B cell (primary cell): ENCODE data around the gene FEV. TPM values are rescaled to one million over a fixed set of nuclear protein-coding genes. Genes with fewer than 3 reads are reported as not detected.

Experiments used
- ATAC-seq: fragments of 200-7000 bp; cut with Tn5 transposase; one replicate; pipeline ENCODE4 v1.10.0; 2021; ENCODE audit warnings: low read depth, mild to moderate bottlenecking, moderate number of reproducible peaks, moderate library complexity
- CTCF ChIA-PET: fragments of 350-600 bp; sonication (Branson Sonifier 250); formaldehyde crosslinking; loops from one replicate; lab custom pipeline; 2021; ENCODE audit warnings: antibody characterized with exemption, inconsistent platforms; lab: Charles Lee
- POLR2A ChIA-PET: fragments of 350-600 bp; sonication (Branson Sonifier 250); formaldehyde crosslinking; loops from one replicate; lab custom pipeline; 2021; ENCODE audit warnings: antibody characterized with exemption; lab: Charles Lee
- DNase-seq: peaks from one replicate; pipeline ENCODE4 v3.0.0; 2013
- H2AFZ ChIP-seq: 2 replicates; pipeline ENCODE4 v1.6.1; 2012; ENCODE audit warnings: mild to moderate bottlenecking, low read depth, low read length; ENCODE audit not compliant: insufficient read depth, poor library complexity, severe bottlenecking
- H3K27ac ChIP-seq, 2 donors: 1 replicate in 1 of 2; 2 replicates in 1 of 2; pipeline ENCODE4 v1.5.1; 2012 to 2013; ENCODE audit warnings: low read length in 2 of 2, mild to moderate bottlenecking in 2 of 2, moderate library complexity in 1 of 2
- H3K27me3 ChIP-seq, 4 experiments: fragments of 200-600 bp in 1 of 4; sonication (generic) in 1 of 4; replicated peaks in 1 of 4; 1 replicate in 2 of 4; 2 replicates in 2 of 4; pipeline versions ENCODE4 v1.6.1 to v1.7.0; 2013 to 2016; ENCODE audit warnings: low read length in 3 of 4, mild to moderate bottlenecking in 2 of 4, mixed read lengths in 1 of 4, moderate library complexity in 1 of 4; ENCODE audit not compliant: insufficient read depth in 4 of 4, control insufficient read depth in 3 of 4; ENCODE audit errors: control extremely low read depth in 1 of 4
- H3K36me3 ChIP-seq, 2 experiments: replicated peaks in 1 of 2; 1 replicate in 1 of 2; 2 replicates in 1 of 2; pipeline versions ENCODE4 v1.6.1 to v1.7.1; 2013; ENCODE audit warnings: low read length in 1 of 2; ENCODE audit not compliant: insufficient read depth in 2 of 2, control insufficient read depth in 1 of 2; ENCODE audit errors: control extremely low read depth in 1 of 2, extremely low read depth in 1 of 2
- H3K4me1 ChIP-seq, 2 donors: fragments of 200-600 bp in 1 of 2; sonication (generic) in 1 of 2; 1 replicate in 1 of 2; 2 replicates in 1 of 2; pipeline versions ENCODE4 v1.5.1 to v1.6.1; 2013 to 2017; ENCODE audit warnings: low read length in 2 of 2; ENCODE audit not compliant: control insufficient read depth in 2 of 2, insufficient read depth in 2 of 2
- H3K4me2 ChIP-seq: replicated peaks from 2 replicates; pipeline ENCODE3; 2012; ENCODE audit warnings: mild to moderate bottlenecking, low read depth, low read length; ENCODE audit not compliant: poor library complexity, severe bottlenecking
- H3K4me3 ChIP-seq, 5 experiments: fragments of 200-600 bp in 1 of 5; sonication (generic) in 1 of 5; 1 replicate in 3 of 5; 2 replicates in 2 of 5; pipeline versions ENCODE4 v1.5.1 to v1.7.0; 2011 to 2016; ENCODE audit warnings: low read length in 4 of 5, mild to moderate bottlenecking in 4 of 5, low read depth in 2 of 5, control low read depth in 1 of 5, moderate library complexity in 1 of 5; ENCODE audit not compliant: insufficient read depth in 1 of 5; ENCODE audit errors: control extremely low read depth in 1 of 5, extremely low read depth in 1 of 5
- H3K79me2 ChIP-seq: fragments of 200-600 bp; sonication (generic); one replicate; pipeline ENCODE4 v1.6.0; 2016; ENCODE audit warnings: low read length; ENCODE audit not compliant: control insufficient read depth, insufficient read depth
- H3K9ac ChIP-seq: fragments of 200-600 bp; sonication (generic); 2 replicates; pipeline ENCODE4 v1.6.1; 2017; ENCODE audit warnings: mild to moderate bottlenecking, low read length, moderate library complexity
- H3K9me3 ChIP-seq, 3 donors: one replicate each; pipeline versions ENCODE4 v1.6.1 to v1.7.1; 2013; ENCODE audit warnings: low read length in 2 of 3; ENCODE audit not compliant: control insufficient read depth in 2 of 3, insufficient read depth in 1 of 3; ENCODE audit errors: control extremely low read depth in 1 of 3
- H4K20me1 ChIP-seq: 2 replicates; pipeline ENCODE4 v1.6.0; 2012; ENCODE audit warnings: mild to moderate bottlenecking, low read length; ENCODE audit not compliant: insufficient read depth, control insufficient read depth, poor library complexity, severe bottlenecking
- H3K27ac Mint-ChIP-seq: one replicate; pipeline ENCODE4 v1.8.0; 2021; ENCODE audit warnings: mixed read lengths
- H3K27me3 Mint-ChIP-seq: one replicate; pipeline ENCODE4 v1.8.0; 2021; ENCODE audit warnings: mixed read lengths
- H3K4me1 Mint-ChIP-seq: one replicate; pipeline ENCODE4 v1.8.0; 2021; ENCODE audit warnings: mixed read lengths
- H3K4me3 Mint-ChIP-seq: one replicate; pipeline ENCODE4 v1.8.0; 2021; ENCODE audit warnings: mixed read lengths
- H3K9me3 Mint-ChIP-seq: one replicate; pipeline ENCODE4 v1.8.0; 2022; ENCODE audit warnings: mixed read lengths; ENCODE audit not compliant: insufficient read depth
- EZH2 ChIP-seq: IDR thresholded peaks from 2 replicates; pipeline ENCODE4 v1.6.1; 2012; ENCODE audit warnings: borderline replicate concordance, low read depth, mild to moderate bottlenecking, moderate library complexity, low read length; ENCODE audit not compliant: insufficient read depth, poor library complexity, severe bottlenecking
- WGBS: methylation state at CpG from one replicate; pipeline ENCODE4 v1.1.5; 2013; ENCODE audit warnings: missing lambda C conversion rate; ENCODE audit not compliant: insufficient coverage; 5-methylcytosine and 5-hydroxymethylcytosine counted together
- intact Hi-C: fragments of 100-400 bp; cut with micrococcal nuclease; formaldehyde crosslinking; loops from one replicate; pipeline ENCODE4 v1.10.0; 2022
- polyA plus RNA-seq: library from polyadenylated mRNA; depleted of rRNA; stranded (reverse); fragments of >200 nt; gene quantifications from 2 replicates; pipeline ENCODE4 v1.2.3, GENCODE V29; 2012
- total RNA-seq, 2 donors: library from RNA; stranded (reverse); fragments of 120-200 nt in 1 of 2; gene quantifications; 1 replicate in 1 of 2; 2 replicates in 1 of 2; pipeline versions ENCODE4 v1.2.3 to v1.2.4, GENCODE V29; 2013 to 2022
- TF ChIP-seq, protein P1 (sequence below): fragments of 200-600 bp; IDR thresholded peaks from one replicate; pipeline ENCODE4 v1.8.0; 2022; ENCODE audit warnings: antibody characterized with exemption, mild to moderate bottlenecking

Gene FEV
- total and polyA plus RNA-seq, 2 donors (not counting 1 experiment from before 2014, with no cell fraction given): not detected

DNA sequence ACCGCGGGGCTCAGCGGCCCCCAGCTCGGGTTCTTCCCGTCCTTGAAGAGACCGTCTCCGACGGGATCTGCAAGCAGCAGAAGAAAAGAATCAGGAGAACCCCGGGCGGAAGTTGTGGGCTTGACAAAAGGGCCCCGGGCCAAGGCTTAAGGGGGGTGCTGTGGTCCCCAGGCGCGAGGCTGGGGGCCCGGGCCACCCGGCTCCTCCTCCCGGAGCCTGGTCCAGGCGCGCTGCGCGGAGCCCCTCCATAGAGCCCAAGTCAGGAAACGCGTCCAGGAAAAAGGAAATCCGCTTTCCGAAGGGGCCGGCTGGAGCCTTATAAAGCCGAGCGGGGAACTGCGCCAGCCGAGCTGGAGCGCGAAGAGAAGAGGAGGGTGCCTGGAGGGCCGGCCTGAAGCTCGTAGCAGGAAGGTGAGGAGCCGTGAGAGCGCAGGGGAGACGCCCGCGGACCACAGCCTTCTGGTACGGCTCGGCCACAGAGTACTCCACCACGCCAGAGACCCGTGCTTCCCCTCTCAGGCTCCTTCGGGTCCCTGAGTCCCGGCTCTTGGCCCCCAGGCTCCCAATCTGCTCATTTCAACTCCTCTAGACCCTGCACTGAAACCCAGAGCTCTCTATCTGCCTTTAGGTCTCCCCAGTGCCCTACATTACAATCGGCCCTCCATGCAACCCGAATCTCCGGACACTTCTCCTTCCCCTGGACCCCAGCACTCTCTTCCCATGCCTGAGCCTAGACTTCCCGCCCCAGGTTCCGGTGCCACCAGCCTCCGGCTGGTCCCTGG, 554 bp downstream of the FEV start:
- TF ChIP-seq EZH2: no peak
- TF ChIP-seq, protein P1, sequence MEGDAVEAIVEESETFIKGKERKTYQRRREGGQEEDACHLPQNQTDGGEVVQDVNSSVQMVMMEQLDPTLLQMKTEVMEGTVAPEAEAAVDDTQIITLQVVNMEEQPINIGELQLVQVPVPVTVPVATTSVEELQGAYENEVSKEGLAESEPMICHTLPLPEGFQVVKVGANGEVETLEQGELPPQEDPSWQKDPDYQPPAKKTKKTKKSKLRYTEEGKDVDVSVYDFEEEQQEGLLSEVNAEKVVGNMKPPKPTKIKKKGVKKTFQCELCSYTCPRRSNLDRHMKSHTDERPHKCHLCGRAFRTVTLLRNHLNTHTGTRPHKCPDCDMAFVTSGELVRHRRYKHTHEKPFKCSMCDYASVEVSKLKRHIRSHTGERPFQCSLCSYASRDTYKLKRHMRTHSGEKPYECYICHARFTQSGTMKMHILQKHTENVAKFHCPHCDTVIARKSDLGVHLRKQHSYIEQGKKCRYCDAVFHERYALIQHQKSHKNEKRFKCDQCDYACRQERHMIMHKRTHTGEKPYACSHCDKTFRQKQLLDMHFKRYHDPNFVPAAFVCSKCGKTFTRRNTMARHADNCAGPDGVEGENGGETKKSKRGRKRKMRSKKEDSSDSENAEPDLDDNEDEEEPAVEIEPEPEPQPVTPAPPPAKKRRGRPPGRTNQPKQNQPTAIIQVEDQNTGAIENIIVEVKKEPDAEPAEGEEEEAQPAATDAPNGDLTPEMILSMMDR: no peak
- CTCF ChIA-PET: no interaction called here

DNA sequence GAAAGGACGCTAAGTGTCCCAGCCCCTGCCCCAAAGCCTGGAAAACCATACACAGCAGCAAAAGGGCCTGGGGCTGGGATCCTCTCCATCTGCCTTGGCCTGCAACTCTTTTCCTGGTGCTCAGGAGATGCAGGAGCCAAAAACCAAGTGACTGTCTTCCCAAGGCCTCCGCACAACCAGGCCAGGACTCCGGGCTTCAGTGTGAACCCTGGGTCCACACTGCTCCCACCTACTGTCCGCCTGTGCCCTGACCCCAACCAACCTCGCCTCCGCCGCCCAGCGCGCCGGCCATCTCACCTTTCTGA, 1.1 kb downstream of the FEV start:
- H3K79me2 ChIP-seq: no peaks in the 10 kb centered on the region
- peaks cover 31% of the 10 kb centered on the region for H3K4me1 Mint-ChIP-seq
- H2AFZ ChIP-seq: no peak overlapping the region
- ChIA-PET POLR2A (no interaction called here), CTCF (interaction anchor here (1.0 kb wide), 1 partner anchor 24 kb away, joined by 3 read pairs; the partner anchor contains the start of gene CDK5R2)
- ATAC-seq: no peak
- H3K36me3 ChIP-seq: no peaks in the 10 kb centered on the region
- H3K4me1 ChIP-seq: peaks cover 37 to 72% of the 10 kb centered on the region in 2 donors
- no peak overlapping the region for H3K9ac ChIP-seq
- no peak overlapping the region for H3K4me3 Mint-ChIP-seq
- intact Hi-C loops: loop anchor here (5.0 kb wide), 3 partner anchors 87 to 132 kb away; no protein-coding TSS in a partner anchor
- H3K27me3 Mint-ChIP-seq: peaks cover 63% of the 10 kb centered on the region
- H3K9me3 Mint-ChIP-seq: no peaks in the 10 kb centered on the region
- H3K4me2 ChIP-seq: peak overlapping the region; percentile 46
- peaks cover 0 to 89% (median 58%) of the 10 kb centered on the region in 4 experiments for H3K27me3 ChIP-seq
- no peak for DNase-seq
- no peaks in the 10 kb centered on the region for H4K20me1 ChIP-seq
- H3K27ac Mint-ChIP-seq: no peak overlapping the region
- no peak overlapping the region for H3K4me3 ChIP-seq
- 9% methylated on average over 10 of the region's 10 CpGs for WGBS
- TF ChIP-seq, protein P1: no peak
- TF ChIP-seq EZH2: no peak
- H3K9me3 ChIP-seq: peaks cover 0 to 40% (median 0%) of the 10 kb centered on the region in 3 donors
- no peak overlapping the region for H3K27ac ChIP-seq

More for the DNA sequence above, 554 bp downstream of the FEV start:
- no peaks in the 10 kb centered on the region for H3K79me2 ChIP-seq
- H3K4me3 ChIP-seq: no peak overlapping the region
- peaks cover 31% of the 10 kb centered on the region for H3K4me1 Mint-ChIP-seq
- 1% methylated on average over 49 of the region's 50 CpGs for WGBS
- intact Hi-C loops: loop anchor here (5.0 kb wide), 3 partner anchors 87 to 132 kb away; no protein-coding TSS in a partner anchor
- H3K27me3 Mint-ChIP-seq: peaks cover 66% of the 10 kb centered on the region
- no peak overlapping the region for H3K27ac Mint-ChIP-seq
- no peak overlapping the region for H3K27ac ChIP-seq
- H3K36me3 ChIP-seq: no peaks in the 10 kb centered on the region
- peak overlapping the region; percentile 35 for H3K4me3 Mint-ChIP-seq
- H2AFZ ChIP-seq: peak overlapping the region; percentile 22
- H3K27me3 ChIP-seq: peaks cover 0 to 92% (median 62%) of the 10 kb centered on the region in 4 experiments
- H3K4me1 ChIP-seq: peaks cover 37 to 71% of the 10 kb centered on the region in 2 donors
- H3K4me2 ChIP-seq: peak overlapping the region; percentile 46
- H3K9me3 ChIP-seq: peaks cover 0 to 41% (median 0%) of the 10 kb centered on the region in 3 donors
- POLR2A ChIA-PET: no interaction called here
- H3K9ac ChIP-seq: no peak overlapping the region
- no peaks in the 10 kb centered on the region for H3K9me3 Mint-ChIP-seq
- DNase-seq (peak; percentile 43), ATAC-seq (no peak)
- H4K20me1 ChIP-seq: no peaks in the 10 kb centered on the region
